ENCODE data around the gene HMGA1.
"Not testable (repeated sequence)": the region's sequence is repeated elsewhere in the genome, so short reads cannot be mapped to it uniquely, and the experiment has no call there.

HMGA1 gene

DNA sequence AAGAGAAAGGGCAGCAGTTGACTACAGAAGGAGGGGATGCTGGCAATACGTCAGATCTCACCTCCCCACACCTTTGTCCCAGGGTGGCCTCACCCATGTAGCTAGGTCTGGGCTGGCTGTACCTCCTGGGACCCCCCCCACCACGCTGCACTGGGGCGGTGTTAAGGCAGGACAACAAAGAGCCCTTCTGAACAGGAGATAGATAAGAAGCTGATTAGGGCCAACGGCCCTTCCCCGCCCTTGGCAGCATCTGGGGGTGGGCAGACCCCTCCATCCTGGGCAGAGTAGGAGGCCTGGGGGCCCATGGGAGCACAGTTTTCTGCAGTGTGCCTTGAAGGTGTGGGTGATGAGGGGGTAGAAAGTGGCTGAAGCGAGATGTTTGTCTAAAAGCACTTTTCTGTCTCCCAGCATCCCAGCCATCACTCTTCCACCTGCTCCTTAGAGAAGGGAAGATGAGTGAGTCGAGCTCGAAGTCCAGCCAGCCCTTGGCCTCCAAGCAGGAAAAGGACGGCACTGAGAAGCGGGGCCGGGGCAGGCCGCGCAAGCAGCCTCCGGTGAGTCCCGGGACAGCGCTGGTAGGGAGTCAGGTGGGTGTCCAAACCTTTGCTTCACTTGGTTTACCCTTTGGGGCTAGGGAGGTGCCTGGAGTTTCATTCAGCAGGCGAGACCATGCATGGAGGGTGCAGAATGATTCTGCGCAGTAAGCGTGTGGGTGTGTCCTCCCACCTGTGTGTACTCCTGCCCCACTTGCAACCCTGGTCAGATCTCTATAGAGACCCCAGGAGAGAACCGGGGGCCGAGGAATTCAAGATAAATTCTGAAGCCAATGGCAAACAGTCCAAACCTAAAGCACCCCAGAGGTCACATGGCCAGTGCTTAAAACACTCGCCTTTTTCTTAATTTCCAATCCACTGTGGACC, 3.9 kb downstream of the HMGA1 start:
- peak; percentile 10 for DNase-seq (ENCODE audit: low read depth)

DNA sequence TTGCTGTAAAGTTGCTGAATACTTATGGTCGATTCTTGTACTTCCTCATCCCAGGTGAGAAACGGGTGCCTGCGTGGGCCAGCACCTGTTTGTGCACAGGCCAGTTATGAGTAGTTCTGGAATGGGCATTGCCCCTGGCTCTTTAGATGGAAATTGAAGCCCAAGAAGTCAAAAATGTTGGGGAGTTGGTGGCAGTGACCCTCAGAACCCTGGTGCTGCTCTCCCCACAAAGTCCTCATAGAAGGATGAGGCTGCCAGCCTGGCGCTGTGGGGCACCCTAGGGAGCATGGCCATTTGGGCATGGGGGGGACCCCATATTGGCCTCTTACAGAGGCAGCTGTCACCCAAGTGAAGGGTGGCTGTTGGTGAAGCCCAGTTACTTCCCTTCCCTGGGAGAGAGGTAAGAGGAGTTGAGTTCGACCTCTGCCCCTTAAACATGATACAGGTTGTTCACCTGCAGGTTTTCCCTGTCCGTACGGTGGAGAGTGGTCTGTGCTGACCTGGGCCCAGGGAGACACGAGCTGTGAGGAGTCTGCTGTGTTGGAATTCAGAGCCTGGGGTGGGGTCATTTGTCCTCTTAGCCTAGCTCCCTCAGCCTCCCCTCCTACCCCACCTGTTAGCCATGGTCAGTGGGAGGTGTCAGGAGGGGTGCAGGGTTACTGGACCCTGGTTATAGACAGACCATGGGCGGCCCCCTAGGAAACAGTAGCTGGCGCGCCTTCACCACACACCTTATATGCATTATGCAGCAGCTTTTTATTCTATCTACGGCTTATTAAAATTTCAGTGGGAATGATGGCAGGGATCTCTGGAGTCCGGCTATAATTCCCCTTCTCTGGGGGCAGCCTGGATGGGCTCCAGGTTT, 4.9 kb downstream of the HMGA1 start:
- DNase-seq (ENCODE audit: low read depth), result peak; percentile 4

DNA sequence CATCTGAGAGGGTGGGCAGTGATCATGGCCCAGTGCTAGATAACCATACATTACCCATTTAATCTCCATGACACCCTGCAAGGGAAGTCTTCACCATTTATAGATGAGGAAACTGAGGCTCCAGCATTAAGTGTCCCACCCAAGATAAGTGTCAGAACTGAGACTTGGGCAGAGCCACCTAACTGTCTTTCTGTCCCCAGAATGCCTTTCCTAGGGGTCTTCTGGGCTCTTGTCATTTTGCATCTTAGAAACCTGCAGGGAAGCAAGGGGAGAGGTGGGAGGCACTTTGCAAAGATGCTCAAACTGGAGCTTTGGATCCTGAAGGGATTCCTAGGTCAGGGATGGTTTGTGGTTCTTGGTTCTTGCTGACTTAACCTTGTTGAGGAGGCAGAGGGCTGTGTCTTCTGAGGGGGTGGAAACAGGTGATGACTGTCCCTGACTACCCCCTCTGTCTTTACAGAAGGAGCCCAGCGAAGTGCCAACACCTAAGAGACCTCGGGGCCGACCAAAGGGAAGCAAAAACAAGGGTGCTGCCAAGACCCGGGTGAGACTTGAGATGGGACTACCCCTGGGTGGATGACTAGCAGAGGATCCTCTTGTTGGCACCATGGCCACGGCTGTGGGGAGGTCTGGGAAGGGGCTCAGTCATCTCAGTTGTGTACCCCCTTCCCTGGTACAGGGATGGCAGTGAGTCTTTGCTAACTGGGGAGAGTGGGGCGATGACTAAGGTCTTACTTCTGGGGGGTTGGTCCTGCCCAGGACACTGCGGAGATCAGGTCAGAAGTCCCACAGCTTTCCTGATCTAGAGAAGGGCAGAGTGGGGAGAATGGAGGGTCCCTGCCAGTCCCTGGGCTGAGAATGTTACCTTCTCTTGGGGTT, 5.8 kb downstream of the HMGA1 start:
- DNase-seq (ENCODE audit: low read depth), result peak; percentile 84

DNA sequence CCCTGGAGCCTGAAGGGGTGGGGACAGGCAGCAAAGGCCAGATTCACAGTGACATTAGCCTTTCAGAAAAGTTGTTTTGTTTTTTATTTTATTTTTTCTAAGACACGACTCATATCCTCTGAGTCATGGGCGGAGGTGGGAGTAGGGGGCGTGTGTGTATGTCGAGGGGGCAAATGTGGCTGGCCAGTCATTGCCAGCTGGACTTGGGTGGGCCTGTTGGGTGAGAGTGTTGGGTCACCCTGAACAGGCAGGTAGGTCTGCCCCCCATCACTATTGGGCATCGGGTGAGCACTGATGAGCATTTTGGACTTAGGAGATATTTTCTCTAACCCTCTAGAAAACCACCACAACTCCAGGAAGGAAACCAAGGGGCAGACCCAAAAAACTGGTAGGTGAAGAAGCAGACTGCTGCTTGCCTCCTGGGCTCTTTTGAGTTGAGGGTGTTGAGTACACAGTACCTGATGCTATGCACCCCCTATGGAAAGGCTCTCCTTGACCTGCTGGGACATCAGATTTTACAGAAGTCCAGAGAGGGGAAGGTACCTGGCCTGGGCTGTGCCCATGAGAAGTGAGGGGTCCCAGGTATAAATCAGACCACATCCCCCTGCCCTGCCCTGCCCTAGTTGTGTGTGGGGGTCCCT, 6.6 kb downstream of the HMGA1 start:
- DNase-seq (ENCODE audit: low read depth), result peak; percentile 92

DNA sequence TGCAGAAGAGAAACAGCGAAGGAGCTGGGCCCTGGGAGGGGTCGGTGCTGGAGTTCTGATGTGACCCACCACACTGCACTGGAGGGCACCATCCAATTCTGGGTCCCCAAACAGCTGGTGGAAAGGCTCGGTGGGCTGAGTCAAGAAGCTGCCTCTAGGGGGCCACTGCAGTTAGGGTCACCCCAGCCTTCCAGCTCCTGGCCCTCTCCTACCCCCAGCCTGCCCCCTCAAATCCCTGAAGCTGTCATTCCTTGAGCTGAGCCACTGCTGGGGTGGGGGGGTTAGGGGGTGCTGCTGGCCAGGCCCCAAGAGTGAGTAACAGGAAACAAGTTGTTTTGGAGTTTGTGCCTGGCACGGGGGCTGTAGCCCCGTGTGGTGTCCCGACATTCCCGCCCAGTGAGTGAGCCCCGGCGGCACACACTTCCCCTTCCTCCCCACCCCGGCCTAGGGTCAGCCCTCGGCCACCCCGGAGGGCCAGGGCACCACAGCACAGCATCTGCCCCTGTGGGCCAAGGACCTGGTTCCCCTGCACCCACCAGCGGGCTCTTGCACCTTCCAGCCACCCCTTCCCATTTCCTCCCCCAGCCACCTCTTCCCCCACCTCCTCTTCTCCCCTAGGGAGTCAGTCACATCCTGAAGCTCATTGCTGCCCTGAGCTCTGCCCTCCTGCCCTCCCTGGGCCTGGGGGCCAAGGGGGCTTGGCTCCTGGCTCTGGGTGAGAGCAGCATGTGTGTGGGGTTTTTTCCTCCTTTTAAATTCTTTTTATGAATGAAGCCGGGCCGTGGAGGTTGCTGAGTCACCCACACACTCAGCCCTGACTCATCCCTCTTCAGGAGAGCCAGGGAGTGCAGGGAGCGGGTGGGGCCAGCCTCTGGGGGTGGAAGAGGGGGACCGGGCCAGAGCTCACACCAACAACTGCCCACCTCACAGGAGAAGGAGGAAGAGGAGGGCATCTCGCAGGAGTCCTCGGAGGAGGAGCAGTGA, 7.5 kb downstream of the HMGA1 start:
- peak; percentile 100 for DNase-seq (ENCODE audit: low read depth)

DNA sequence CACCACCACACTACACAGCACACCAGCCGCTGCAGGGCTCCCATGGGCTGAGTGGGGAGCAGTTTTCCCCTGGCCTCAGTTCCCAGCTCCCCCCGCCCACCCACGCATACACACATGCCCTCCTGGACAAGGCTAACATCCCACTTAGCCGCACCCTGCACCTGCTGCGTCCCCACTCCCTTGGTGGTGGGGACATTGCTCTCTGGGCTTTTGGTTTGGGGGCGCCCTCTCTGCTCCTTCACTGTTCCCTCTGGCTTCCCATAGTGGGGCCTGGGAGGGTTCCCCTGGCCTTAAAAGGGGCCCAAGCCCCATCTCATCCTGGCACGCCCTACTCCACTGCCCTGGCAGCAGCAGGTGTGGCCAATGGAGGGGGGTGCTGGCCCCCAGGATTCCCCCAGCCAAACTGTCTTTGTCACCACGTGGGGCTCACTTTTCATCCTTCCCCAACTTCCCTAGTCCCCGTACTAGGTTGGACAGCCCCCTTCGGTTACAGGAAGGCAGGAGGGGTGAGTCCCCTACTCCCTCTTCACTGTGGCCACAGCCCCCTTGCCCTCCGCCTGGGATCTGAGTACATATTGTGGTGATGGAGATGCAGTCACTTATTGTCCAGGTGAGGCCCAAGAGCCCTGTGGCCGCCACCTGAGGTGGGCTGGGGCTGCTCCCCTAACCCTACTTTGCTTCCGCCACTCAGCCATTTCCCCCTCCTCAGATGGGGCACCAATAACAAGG, 8.5 kb downstream of the HMGA1 start:
- peak; percentile 4 for DNase-seq (ENCODE audit: low read depth)

DNA sequence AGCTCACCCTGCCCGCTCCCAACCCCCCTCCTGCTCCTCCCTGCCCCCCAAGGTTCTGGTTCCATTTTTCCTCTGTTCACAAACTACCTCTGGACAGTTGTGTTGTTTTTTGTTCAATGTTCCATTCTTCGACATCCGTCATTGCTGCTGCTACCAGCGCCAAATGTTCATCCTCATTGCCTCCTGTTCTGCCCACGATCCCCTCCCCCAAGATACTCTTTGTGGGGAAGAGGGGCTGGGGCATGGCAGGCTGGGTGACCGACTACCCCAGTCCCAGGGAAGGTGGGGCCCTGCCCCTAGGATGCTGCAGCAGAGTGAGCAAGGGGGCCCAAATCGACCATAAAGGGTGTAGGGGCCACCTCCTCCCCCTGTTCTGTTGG, 9.1 kb downstream of the HMGA1 start:
- DNase-seq (ENCODE audit: low read depth), result not testable (repeated sequence)

DNA sequence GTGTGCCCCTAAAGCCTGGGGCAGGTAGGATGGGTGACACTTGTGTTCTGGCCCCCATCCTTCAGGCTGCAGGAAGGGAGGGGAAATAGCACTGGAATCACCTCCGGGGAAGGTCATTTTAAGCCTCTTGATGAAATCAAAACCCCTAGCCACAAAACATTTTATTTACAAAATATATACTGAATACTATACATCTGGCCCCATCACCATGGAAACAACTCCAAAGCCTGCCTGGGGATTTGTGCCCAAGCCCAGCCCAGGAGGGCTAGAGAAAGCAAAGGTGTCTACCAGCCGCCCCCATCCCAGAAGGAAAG, 9.5 kb downstream of the HMGA1 start:
- no peak for DNase-seq (ENCODE audit: low read depth)

DNA sequence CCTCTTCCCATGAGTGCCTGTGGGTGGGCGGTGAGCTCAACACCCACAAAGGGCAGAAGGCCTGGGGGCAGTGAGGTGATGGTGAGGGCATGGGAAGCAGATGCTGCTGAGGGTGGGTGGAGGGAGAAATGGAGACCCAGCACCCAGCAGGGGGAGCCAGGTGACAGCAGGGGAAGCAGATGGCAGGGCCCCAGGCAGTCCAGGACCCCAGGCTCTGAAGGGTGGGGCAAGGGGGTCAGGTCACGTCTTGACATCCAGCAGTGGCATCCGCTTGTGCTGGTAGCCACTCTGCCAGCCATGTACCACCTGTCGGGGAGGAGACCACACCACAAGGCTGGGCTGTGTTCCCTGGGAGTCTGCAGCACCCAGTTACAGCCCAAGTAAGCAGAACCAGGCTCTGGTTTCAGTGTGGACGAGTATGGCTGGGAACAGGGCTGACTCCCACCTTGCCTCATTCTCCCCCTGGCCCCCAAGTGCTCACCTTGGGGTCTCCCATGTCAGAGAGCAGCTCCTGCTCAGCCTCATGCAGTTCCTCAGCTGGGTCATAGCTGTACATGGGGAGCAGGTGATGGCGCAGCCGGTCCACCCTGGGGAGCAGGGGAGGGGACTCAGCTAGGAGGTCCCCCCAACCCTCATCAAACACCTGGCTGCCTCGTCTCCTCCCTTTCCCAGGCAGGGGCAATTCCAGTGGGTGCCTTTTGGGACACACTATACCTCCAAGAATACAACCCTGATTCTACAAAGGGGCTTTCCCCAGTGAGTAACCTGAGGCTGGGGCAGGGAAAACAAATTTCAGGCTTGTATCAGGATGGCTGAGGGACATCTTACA, 10.1 kb downstream of the HMGA1 start:
- peak; percentile 87 for DNase-seq (ENCODE audit: low read depth)

DNA sequence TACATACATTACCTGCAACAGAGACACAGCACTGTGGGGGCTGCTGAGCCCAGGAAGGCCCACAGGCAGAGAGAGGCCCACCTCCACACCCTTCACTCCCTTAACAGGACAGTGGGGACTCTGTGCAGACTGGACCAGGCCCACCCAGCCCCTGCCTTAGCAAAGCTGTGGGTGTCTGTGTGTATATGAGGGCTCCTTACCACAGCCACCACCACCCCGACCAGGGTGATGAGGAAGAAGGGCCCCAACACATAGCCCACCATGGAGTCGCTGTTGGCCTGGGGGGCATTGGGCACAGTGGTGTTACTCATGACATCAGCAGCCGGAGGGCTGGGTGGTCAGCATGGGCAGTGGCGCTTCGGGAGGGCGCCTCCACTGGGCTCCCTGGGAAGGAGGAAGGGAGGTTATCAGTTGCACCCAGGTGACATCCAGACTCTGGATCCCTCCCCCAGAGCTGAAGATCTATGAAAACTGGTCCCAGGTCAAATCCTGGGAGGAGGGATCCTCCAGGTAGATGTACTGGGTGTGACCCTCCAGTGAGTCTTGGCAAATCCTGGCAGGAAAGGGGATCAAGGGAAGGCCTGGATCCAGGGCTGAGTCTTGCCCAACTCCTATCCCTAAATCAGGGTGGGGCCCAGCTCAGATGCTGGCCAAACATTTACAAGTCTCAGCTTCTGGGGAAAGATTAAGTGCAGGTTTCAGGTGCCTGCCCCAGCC, 11.0 kb downstream of the HMGA1 start:
- DNase-seq (ENCODE audit: low read depth), result peak; percentile 30

DNA sequence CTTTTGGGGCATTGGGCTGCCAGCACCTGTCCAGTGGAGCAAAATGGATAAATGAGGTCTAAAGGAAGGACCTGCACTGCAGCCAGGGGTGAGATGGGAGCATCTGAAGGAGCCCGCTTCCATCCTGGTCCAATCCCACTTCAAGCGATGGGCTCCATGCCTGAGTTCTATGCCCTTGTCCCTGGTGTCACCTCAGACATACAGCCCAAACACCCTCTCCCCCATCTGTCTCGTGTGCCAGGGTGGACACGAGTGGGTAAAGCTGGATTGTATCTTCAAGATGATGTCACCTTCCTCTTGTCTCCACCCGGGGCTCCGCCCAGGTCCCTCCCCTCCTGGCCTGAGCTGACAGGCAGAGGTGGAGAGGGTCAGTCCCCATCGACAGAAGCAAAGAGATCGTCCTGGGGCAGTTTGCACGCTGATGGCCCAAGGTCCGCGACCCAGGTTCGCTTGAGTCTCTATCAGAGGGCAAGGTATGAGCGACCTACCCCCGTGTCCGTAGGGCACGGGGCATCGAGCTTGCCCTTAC, 11.6 kb downstream of the HMGA1 start:
- DNase-seq (ENCODE audit: low read depth), result peak; percentile 73

DNA sequence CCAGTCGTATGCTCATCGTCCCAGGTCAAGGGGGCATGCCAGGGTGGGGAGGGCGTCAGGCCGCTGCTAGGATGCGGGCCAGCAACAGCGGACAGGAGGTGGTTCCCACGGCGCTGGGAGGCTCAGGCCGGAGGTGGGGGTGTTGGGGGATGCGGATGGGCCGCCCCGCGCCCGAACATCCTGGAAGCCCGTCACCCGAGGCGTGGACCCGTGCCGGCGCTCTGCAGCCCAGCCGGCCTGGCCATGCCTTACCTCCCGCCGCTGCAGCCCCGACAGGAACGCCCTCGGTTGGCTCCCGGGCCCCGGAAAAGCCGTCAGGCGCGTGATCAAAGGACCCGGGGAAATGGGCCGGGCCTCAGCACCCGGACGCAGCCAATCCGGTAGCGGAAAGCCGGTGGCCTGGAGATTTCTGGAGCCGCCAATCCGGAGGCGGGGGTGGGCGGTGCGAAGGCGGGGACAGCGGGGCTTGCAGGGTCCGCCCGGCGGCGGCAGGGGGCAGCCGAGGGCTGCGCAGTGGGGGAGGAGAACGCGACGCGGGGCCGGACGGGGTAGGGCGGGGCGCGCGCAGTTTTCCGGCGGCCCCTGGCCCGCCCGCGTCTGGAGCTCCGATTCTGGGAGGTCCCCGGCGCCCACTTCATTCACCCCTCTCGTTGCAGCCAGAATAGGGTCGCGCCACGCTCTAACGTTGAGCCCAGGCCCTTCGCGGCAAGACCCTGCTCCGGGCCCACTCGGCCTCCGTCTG, 12.2 kb downstream of the HMGA1 start, which contains the start of gene SMIM29:
Gene SMIM29, minus strand, starts transcription at position 280 of the 742 bp plus-strand sequence. CDS start 1,215 bp downstream, outside the sequence.
- peak; percentile 97 for DNase-seq (ENCODE audit: low read depth)

DNA sequence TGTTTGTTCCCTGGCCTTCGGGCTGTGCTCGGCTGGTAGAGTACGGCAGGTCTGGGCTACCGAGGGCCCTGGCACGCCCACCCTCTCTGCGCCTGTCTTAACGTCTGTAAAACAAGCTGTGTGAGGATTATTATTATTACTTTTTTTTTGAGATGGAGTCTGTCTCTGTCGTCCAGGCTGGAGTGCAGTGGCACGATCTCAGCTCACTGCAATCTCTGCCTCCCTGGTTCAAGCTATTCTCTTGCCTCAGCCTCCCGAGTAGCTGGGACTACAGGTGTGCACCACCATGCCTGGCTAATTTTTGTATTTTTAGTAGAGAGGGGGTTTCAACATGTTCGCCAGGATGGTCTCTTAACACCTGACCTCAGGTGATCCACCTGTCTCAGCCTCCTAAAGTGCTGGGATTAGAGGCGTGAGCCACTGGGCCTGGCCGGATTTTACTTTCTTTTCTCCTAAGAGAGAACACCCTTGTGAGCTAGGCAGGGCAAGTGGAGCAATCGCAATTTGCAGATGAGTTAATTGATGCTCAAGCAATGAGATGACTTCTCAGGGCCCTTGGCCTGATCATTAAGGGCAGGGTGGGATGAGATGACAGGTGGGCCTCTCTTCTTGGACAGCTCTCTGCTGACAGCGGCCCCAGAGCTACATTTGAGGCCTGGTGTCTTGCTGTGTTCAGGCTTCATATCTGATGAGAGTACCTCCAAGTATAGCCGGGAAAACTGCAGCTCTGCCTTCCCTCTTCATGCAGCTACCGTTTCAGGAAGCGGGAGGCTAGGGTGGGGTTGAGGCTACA, 13.0 kb downstream of the HMGA1 start:
- DNase-seq (ENCODE audit: low read depth), result no peak

DNA sequence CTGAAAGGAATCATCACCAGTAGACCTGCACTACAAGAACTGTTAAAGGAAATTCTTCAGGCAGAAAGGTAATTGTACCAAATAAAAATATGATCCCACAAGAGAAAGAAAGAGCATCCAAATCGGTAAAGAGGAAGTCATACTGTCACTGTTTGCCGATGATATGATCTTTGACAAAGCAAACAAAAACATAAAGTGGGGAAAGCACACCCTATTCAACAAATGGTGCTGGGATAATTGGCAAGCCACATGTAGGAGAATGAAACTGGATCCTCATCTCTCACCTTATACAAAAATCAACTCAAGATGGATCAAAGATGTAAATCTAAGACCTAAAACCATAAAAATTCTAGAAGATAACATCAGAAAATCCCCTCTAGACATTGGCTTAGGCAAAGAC, 15.7 kb downstream of the HMGA1 start:
- DNase-seq (ENCODE audit: low read depth), result not testable (repeated sequence)

DNA sequence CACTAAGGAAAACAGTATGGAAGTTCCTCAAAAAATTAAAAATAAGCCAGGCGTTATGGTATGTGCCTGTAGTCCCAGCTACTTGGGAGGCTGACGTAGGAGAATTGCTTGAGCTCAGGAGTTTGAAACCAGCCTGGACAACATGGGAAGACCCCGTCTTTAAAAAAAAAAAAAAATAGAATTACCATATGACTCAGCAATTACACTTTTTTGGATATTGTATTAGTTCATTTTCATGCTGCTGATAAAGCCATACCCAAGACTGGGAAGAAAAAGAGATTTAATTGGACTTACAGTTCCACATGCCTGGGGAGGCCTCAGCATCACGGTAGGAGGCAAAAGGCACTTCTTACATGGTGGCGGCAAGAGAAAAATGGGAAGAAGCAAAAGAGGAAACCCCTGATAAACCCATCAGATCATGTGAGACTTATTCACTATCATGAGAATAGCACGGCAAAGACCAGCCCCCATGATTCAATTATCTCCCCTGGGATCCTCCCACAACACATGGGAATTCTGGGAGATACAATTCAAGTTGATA, 22.9 kb downstream of the HMGA1 start:
- DNase-seq (ENCODE audit: low read depth), result no peak
